ENCODE results near the gene CRYL1.

DNA sequence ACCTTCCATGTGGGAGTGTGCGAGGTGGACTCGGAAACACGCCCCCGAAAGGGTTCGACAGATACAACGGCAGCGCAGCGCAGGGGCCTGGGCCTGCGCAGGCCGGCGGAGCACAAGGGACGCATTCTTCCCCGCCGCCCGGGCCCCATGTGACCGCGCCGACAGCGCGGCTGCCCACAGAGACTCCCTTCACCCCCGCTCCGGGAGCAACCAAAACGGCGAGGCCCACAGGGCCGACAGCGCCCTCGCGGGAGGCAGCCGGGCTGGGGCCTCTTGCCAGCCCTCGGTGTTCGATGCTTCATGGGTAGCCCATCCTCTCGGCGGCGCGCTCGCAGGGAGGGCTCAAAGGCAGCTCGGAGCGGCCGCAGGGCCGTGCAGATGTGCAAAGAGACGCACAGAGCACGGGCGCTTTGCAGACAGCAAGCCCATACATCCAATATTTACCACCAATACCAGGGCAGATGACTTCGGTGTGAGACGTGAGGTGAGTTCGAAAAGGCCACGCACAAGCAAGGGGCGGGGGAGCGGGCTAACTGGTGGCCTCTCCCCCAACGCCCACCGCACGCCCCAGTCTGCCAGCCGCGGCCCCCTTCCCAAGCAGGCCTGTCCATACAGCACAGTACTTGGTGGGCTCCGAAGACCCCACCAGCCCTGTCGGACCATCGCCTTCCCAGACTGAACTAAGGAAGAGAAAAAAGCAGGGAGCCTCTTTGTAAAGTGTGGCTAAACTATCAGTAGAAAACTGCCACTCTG, 89.9 kb downstream of the CRYL1 start:
- TF ChIP-seq, protein P1, sequence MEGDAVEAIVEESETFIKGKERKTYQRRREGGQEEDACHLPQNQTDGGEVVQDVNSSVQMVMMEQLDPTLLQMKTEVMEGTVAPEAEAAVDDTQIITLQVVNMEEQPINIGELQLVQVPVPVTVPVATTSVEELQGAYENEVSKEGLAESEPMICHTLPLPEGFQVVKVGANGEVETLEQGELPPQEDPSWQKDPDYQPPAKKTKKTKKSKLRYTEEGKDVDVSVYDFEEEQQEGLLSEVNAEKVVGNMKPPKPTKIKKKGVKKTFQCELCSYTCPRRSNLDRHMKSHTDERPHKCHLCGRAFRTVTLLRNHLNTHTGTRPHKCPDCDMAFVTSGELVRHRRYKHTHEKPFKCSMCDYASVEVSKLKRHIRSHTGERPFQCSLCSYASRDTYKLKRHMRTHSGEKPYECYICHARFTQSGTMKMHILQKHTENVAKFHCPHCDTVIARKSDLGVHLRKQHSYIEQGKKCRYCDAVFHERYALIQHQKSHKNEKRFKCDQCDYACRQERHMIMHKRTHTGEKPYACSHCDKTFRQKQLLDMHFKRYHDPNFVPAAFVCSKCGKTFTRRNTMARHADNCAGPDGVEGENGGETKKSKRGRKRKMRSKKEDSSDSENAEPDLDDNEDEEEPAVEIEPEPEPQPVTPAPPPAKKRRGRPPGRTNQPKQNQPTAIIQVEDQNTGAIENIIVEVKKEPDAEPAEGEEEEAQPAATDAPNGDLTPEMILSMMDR (IDR thresholded peaks at IDR 0.05; ENCODE audit: low read depth, low read length, poor library complexity, severe bottlenecking) = no peak
- no peak for TF ChIP-seq EZH2phosphoT487 (IDR thresholded peaks at IDR 0.05; ENCODE audit: borderline replicate concordance, low read length)
